Psoas muscle (tissue), 8 donors: ENCODE data around the gene CDON. TPM values are rescaled to one million over a fixed set of nuclear protein-coding genes. Genes with fewer than 3 reads are reported as not detected.
"Not testable (repeated sequence)": the region's sequence is repeated elsewhere in the genome, so short reads cannot be mapped to it uniquely, and the experiment has no call there.

Experiments used
- ATAC-seq, 4 donors: fragments of 200-7000 bp; cut with Tn5 transposase; one replicate each; pipeline ENCODE4 v1.9.1; 2020; ENCODE audit warnings: moderate library complexity in 3 of 4, mild to moderate bottlenecking in 2 of 4
- DNase-seq, 2 donors: peaks; one replicate each; pipeline ENCODE4 v3.0.0-alpha.2; 2020
- H3K27ac ChIP-seq: fragments of 200-600 bp; one replicate; pipeline ENCODE4 v1.8.0; 2022
- H3K27me3 ChIP-seq, 3 donors: fragments of 200-600 bp in 1 of 3; one replicate each; pipeline versions ENCODE4 v1.6.1 to v1.8.0; 2013 to 2022; ENCODE audit warnings: low read length in 2 of 3, mild to moderate bottlenecking in 2 of 3, moderate library complexity in 1 of 3; ENCODE audit not compliant: insufficient read depth in 3 of 3
- H3K36me3 ChIP-seq, 2 donors: fragments of 200-600 bp in 1 of 2; one replicate each; pipeline versions ENCODE4 v1.6.1 to v1.8.0; 2013 to 2022; ENCODE audit warnings: low read depth in 1 of 2, mild to moderate bottlenecking in 1 of 2, moderate library complexity in 1 of 2; ENCODE audit not compliant: insufficient read depth in 1 of 2
- H3K4me1 ChIP-seq: fragments of 200-600 bp; one replicate; pipeline ENCODE4 v1.8.0; 2022
- H3K4me3 ChIP-seq: fragments of 200-600 bp; one replicate; pipeline ENCODE4 v1.8.0; 2022; ENCODE audit warnings: mild to moderate bottlenecking
- H3K9me3 ChIP-seq: fragments of 200-600 bp; one replicate; pipeline ENCODE4 v1.8.0; 2022
- CTCF ChIP-seq: fragments of 200-600 bp; IDR thresholded peaks from one replicate; pipeline ENCODE4 v1.8.0; 2022; ENCODE audit warnings: antibody characterized with exemption
- WGBS, 3 donors: extraction: QIAGEN DNeasy Blood & Tissue Kit; methylation state at CpG; one replicate each; pipeline versions ENCODE4 v1.1.6 to v1.1.7; 2013; 5-methylcytosine and 5-hydroxymethylcytosine counted together
- intact Hi-C, 2 donors: fragments of 100-400 bp; cut with DNase I; formaldehyde crosslinking; loops; one replicate each; pipeline versions ENCODE4 v1.11.0 to v1.14.2; 2022
- polyA plus RNA-seq, 3 donors: library from polyadenylated mRNA; stranded (reverse); fragments of 200-250 nt; gene quantifications; one replicate each; pipeline ENCODE4 v1.2.3, GENCODE V29; 2013
- total RNA-seq, 4 donors: library from RNA; stranded (reverse); fragmentation: NEBNext Ultra II Directional in 2 of 4; extraction: Animal tissue kit (Norgen Biotek cat#: 25700) in 2 of 4; gene quantifications; one replicate each; pipeline versions ENCODE4 v1.2.1 to v1.2.4, GENCODE V29; 2021 to 2023
- donor health status: healthy with polysubstance abuse.
- donor health status: DM: no; HTN: no; CAD: no; lungs with moderate emphysema.
- donor health status: Bipolar disorder and iron deficiency.
- donor health status: healthy.
- donor health status: DM: yes; HTN: yes; CAD: no.
- donor health status: DM: no; HTN: no; CAD: no.
- donor health status: DM: no; HTN: no; CAD: no.
- donor health status: DM: yes; HTN: yes; CAD: no.

Gene CDON
- total and polyA plus RNA-seq, 7 donors = 0.63 to 5.6 (median 1.3) TPM

GRCh38 chr11:126029805-126030204 is 32.9 kb downstream of the CDON start:
- WGBS, 3 donors = 64 to 90% (median 74%) methylated on average over 2 of the region's 2 CpGs
- no peaks in the 10 kb centered on the region for H3K9me3 ChIP-seq
- no peak overlapping the region for H3K4me3 ChIP-seq
- TF ChIP-seq CTCF = no peak
- H3K27me3 ChIP-seq = no peaks in the 10 kb centered on the region
- H3K27ac ChIP-seq = no peak overlapping the region
- H3K4me1 ChIP-seq = no peaks in the 10 kb centered on the region
- intact Hi-C loops = loop anchor here in 1 of 2 donors (2.0 kb wide), 1 partner anchor 41 kb away; no protein-coding TSS in a partner anchor
- no peaks in the 10 kb centered on the region for H3K36me3 ChIP-seq
- ATAC-seq = no peak
- no peak for DNase-seq

GRCh38 chr11:126029237-126029636 is 33.4 kb downstream of the CDON start:
- Histone ChIP-seq H3K4me1 (no peaks in the 10 kb centered on the region), H3K36me3 (no peaks in the 10 kb centered on the region), H3K27ac (no peak overlapping the region), H3K4me3 (no peak overlapping the region), H3K9me3 (no peaks in the 10 kb centered on the region), H3K27me3 (no peaks in the 10 kb centered on the region)
- DNase-seq (no peak), ATAC-seq (no peak)
- TF ChIP-seq CTCF = no peak
- intact Hi-C loops = no loop called here
- 85 to 87% (median 87%) methylated on average over 4 of the region's 4 CpGs for WGBS, 3 donors

GRCh38 chr11:126028534-126028933 is 34.1 kb downstream of the CDON start:
- H3K4me1 ChIP-seq, H3K4me3 ChIP-seq, DNase-seq, H3K9me3 ChIP-seq, H3K36me3 ChIP-seq, intact Hi-C loops, H3K27ac ChIP-seq, ATAC-seq, H3K27me3 ChIP-seq: not testable (repeated sequence)
- WGBS, 3 donors = 94 to 100% (median 96%) methylated on average over 3 of the region's 3 CpGs

GRCh38 chr11:126026579-126026978 is 36.1 kb downstream of the CDON start:
- Histone ChIP-seq H3K4me3 (no peak overlapping the region), H3K27ac (no peak overlapping the region), H3K36me3 (no peaks in the 10 kb centered on the region), H3K27me3 (no peaks in the 10 kb centered on the region), H3K4me1 (no peaks in the 10 kb centered on the region), H3K9me3 (no peaks in the 10 kb centered on the region)
- ATAC-seq (no peak), DNase-seq (no peak)
- intact Hi-C loops = no loop called here
- 26 to 50% (median 33%) methylated on average over 2 of the region's 2 CpGs for whole genome bisulfite sequencing, 3 donors
- TF ChIP-seq CTCF = no peak

GRCh38 chr11:126025822-126026221 is 36.8 kb downstream of the CDON start:
- WGBS, 3 donors = 33 to 100% (median 57%) methylated on average over 1 of the region's 1 CpG
- ATAC-seq = no peak

More at GRCh38 chr11:126025822-126026221, 36.8 kb downstream of the CDON start:
- no peaks in the 10 kb centered on the region for H3K27me3 ChIP-seq
- no peaks in the 10 kb centered on the region for H3K36me3 ChIP-seq
- no peaks in the 10 kb centered on the region for H3K9me3 ChIP-seq
- no peak overlapping the region for H3K27ac ChIP-seq
- H3K4me3 ChIP-seq = no peak overlapping the region
- DNase-seq = no peak
- intact Hi-C loops = no loop called here
- no peak for TF ChIP-seq CTCF
- H3K4me1 ChIP-seq = no peaks in the 10 kb centered on the region
